T-helper 2 cell treated with Interferon-gamma antibody and Interleukin-4, amounts not matched to agents 5 μg/mL and 100 μg/mL, for 36 hours (primary cell): ENCODE results near the gene CHCHD10.
A peak's percentile ranks its signal among the peaks of the same experiment; 100 is the strongest.

Experiments used
- DNase-seq: peaks from one replicate; pipeline ENCODE4 v3.0.0; 2021; ENCODE audit warnings: low spot score
- H3K27ac Mint-ChIP-seq: one replicate; pipeline ENCODE4 v1.8.0; 2021; ENCODE audit warnings: mild to moderate bottlenecking, mixed read lengths
- H3K27me3 Mint-ChIP-seq: one replicate; pipeline ENCODE4 v1.8.0; 2021; ENCODE audit warnings: low read depth, mixed read lengths
- H3K36me3 Mint-ChIP-seq: one replicate; pipeline ENCODE4 v1.8.0; 2021; ENCODE audit warnings: low read depth, mixed read lengths
- H3K4me1 Mint-ChIP-seq: one replicate; pipeline ENCODE4 v1.8.0; 2021; ENCODE audit warnings: low read depth, mixed read lengths
- H3K4me3 Mint-ChIP-seq: one replicate; pipeline ENCODE4 v1.8.0; 2022; ENCODE audit warnings: mild to moderate bottlenecking, moderate library complexity, mixed read lengths
- H3K9me3 Mint-ChIP-seq: one replicate; pipeline ENCODE4 v1.8.0; 2021; ENCODE audit warnings: mixed read lengths

CHCHD10 gene

GRCh38 chr22:23782252-23782651, 14.5 kb upstream of the CHCHD10 start:
- Mint-ChIP-seq H3K36me3 (no peaks in the 10 kb centered on the region), H3K9me3 (no peaks in the 10 kb centered on the region), H3K4me3 (no peak overlapping the region), H3K27ac (no peak overlapping the region), H3K4me1 (peaks cover 12% of the 10 kb centered on the region), H3K27me3 (no peaks in the 10 kb centered on the region)
- DNase-seq = no peak

GRCh38 chr22:23781511-23782183, 13.9 kb upstream of the CHCHD10 start:
- Mint-ChIP-seq H3K27ac (no peak overlapping the region), H3K27me3 (no peaks in the 10 kb centered on the region), H3K4me3 (no peak overlapping the region), H3K36me3 (no peaks in the 10 kb centered on the region), H3K4me1 (peaks cover 12% of the 10 kb centered on the region), H3K9me3 (no peaks in the 10 kb centered on the region)
- DNase-seq = no peak

GRCh38 chr22:23781065-23781464, 13.3 kb upstream of the CHCHD10 start:
- H3K4me3 Mint-ChIP-seq = no peak overlapping the region
- H3K4me1 Mint-ChIP-seq = peaks cover 6% of the 10 kb centered on the region
- H3K9me3 Mint-ChIP-seq = no peaks in the 10 kb centered on the region
- DNase-seq = no peak
- no peaks in the 10 kb centered on the region for H3K27me3 Mint-ChIP-seq
- no peaks in the 10 kb centered on the region for H3K36me3 Mint-ChIP-seq
- H3K27ac Mint-ChIP-seq = no peak overlapping the region

GRCh38 chr22:23780146-23780748, 12.5 kb upstream of the CHCHD10 start:
- Mint-ChIP-seq H3K36me3 (no peaks in the 10 kb centered on the region), H3K4me1 (peaks cover 6% of the 10 kb centered on the region), H3K9me3 (no peaks in the 10 kb centered on the region), H3K4me3 (no peak overlapping the region), H3K27ac (no peak overlapping the region), H3K27me3 (no peaks in the 10 kb centered on the region)
- DNase-seq = no peak

GRCh38 chr22:23779731-23780130, 12.0 kb upstream of the CHCHD10 start:
- no peak for DNase-seq
- Mint-ChIP-seq H3K27me3 (peaks cover 2% of the 10 kb centered on the region), H3K36me3 (no peaks in the 10 kb centered on the region), H3K27ac (no peak overlapping the region), H3K4me3 (no peak overlapping the region), H3K4me1 (peaks cover 6% of the 10 kb centered on the region), H3K9me3 (no peaks in the 10 kb centered on the region)

- DNase-seq = no peak
- peaks cover under 1% of the 10 kb centered on the region for H3K4me1 Mint-ChIP-seq
- no peaks in the 10 kb centered on the region for H3K9me3 Mint-ChIP-seq
- H3K36me3 Mint-ChIP-seq = no peaks in the 10 kb centered on the region
- H3K4me3 Mint-ChIP-seq = no peak overlapping the region
- H3K27ac Mint-ChIP-seq = no peak overlapping the region
- H3K27me3 Mint-ChIP-seq = peaks cover 5% of the 10 kb centered on the region
Observed at GRCh38 chr22:23779083-23779482, 11.3 kb upstream of the CHCHD10 start.

GRCh38 chr22:23778577-23778900, 10.8 kb upstream of the CHCHD10 start:
- Mint-ChIP-seq H3K9me3 (no peaks in the 10 kb centered on the region), H3K36me3 (no peaks in the 10 kb centered on the region), H3K4me3 (no peak overlapping the region), H3K4me1 (no peaks in the 10 kb centered on the region), H3K27ac (no peak overlapping the region), H3K27me3 (peaks cover 6% of the 10 kb centered on the region)
- no peak for DNase-seq

- Mint-ChIP-seq H3K27me3 (peaks cover 11% of the 10 kb centered on the region), H3K9me3 (no peaks in the 10 kb centered on the region), H3K4me1 (no peaks in the 10 kb centered on the region), H3K27ac (no peak overlapping the region), H3K36me3 (no peaks in the 10 kb centered on the region), H3K4me3 (no peak overlapping the region)
- DNase-seq = no peak
Observed at GRCh38 chr22:23777776-23778576, 10.2 kb upstream of the CHCHD10 start.

- Mint-ChIP-seq H3K36me3 (no peaks in the 10 kb centered on the region), H3K4me3 (no peak overlapping the region), H3K9me3 (no peaks in the 10 kb centered on the region), H3K4me1 (peaks cover 5% of the 10 kb centered on the region), H3K27me3 (peaks cover 13% of the 10 kb centered on the region), H3K27ac (no peak overlapping the region)
- DNase-seq = no peak
Observed at GRCh38 chr22:23775779-23776375, 8.1 kb upstream of the CHCHD10 start.

- Mint-ChIP-seq H3K27ac (no peak overlapping the region), H3K27me3 (peaks cover 13% of the 10 kb centered on the region), H3K9me3 (no peaks in the 10 kb centered on the region), H3K4me3 (no peak overlapping the region), H3K4me1 (peaks cover 6% of the 10 kb centered on the region), H3K36me3 (no peaks in the 10 kb centered on the region)
- no peak for DNase-seq
Observed at GRCh38 chr22:23774922-23775436, 7.2 kb upstream of the CHCHD10 start.

- peaks cover 6% of the 10 kb centered on the region for H3K4me1 Mint-ChIP-seq
- peaks cover 13% of the 10 kb centered on the region for H3K27me3 Mint-ChIP-seq
- no peak overlapping the region for H3K4me3 Mint-ChIP-seq
- no peak overlapping the region for H3K27ac Mint-ChIP-seq
- H3K36me3 Mint-ChIP-seq = no peaks in the 10 kb centered on the region
- DNase-seq = no peak
- H3K9me3 Mint-ChIP-seq = no peaks in the 10 kb centered on the region
Observed at GRCh38 chr22:23774114-23774921, 6.5 kb upstream of the CHCHD10 start.

GRCh38 chr22:23773483-23774113, 5.8 kb upstream of the CHCHD10 start:
- Mint-ChIP-seq H3K4me3 (peak overlapping the region; percentile 0), H3K9me3 (no peaks in the 10 kb centered on the region), H3K36me3 (no peaks in the 10 kb centered on the region), H3K27me3 (peaks cover 13% of the 10 kb centered on the region), H3K27ac (no peak overlapping the region), H3K4me1 (peaks cover 6% of the 10 kb centered on the region)
- no peak for DNase-seq
